Measurements from ENCODE around the gene RALGPS1. TPM values are rescaled to one million over a fixed set of nuclear protein-coding genes. Genes with fewer than 3 reads are reported as not detected.

RALGPS1 gene
- total RNA-seq, 2 donors from 2014 or later = 7.6 to 18.5 TPM

DNA sequence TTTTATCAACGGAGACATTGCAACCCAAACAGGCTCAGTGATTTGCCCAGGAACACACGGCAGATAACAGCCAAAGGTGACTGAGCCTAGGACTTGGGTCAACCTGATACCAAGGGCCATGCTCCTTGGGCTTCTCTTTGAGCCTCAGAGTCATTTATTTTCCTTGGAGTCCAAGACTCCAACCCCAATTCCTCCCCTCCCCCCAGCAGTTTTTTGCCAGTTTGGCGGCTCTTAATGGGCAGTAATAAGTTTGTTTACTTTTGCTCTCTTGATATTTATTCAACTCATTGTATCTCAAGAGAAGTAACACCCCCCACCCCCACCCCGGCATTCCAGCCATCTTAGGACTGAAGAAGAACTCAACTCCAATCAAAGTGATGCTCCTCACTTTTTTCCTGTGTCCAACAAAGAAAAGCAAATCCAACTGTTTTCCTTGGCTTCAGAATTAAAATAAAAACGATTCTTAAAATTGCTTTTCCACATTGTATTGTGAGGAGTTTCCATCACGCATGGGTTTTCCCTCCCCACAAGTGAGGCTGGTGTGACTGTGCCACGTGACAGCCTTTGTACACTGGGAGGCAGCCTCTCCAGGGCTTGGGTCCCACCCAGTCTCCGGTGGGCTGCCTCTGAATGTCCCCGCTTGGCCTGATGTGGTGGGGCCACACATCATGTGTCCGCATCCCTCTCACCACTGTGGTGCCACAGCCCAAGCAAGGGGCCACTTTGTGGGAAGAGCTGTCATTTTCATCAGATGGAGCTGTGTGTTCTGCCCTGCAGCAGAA, 198.8 kb downstream of the RALGPS1 start:
- no peak overlapping the region for H3K27ac ChIP-seq
- TF ChIP-seq, protein P1, sequence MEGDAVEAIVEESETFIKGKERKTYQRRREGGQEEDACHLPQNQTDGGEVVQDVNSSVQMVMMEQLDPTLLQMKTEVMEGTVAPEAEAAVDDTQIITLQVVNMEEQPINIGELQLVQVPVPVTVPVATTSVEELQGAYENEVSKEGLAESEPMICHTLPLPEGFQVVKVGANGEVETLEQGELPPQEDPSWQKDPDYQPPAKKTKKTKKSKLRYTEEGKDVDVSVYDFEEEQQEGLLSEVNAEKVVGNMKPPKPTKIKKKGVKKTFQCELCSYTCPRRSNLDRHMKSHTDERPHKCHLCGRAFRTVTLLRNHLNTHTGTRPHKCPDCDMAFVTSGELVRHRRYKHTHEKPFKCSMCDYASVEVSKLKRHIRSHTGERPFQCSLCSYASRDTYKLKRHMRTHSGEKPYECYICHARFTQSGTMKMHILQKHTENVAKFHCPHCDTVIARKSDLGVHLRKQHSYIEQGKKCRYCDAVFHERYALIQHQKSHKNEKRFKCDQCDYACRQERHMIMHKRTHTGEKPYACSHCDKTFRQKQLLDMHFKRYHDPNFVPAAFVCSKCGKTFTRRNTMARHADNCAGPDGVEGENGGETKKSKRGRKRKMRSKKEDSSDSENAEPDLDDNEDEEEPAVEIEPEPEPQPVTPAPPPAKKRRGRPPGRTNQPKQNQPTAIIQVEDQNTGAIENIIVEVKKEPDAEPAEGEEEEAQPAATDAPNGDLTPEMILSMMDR (IDR thresholded peaks at IDR 0.05) = no peak
- no peak for ATAC-seq (ENCODE audit: insufficient number of reproducible peaks, low FRiP score, low read depth)

DNA sequence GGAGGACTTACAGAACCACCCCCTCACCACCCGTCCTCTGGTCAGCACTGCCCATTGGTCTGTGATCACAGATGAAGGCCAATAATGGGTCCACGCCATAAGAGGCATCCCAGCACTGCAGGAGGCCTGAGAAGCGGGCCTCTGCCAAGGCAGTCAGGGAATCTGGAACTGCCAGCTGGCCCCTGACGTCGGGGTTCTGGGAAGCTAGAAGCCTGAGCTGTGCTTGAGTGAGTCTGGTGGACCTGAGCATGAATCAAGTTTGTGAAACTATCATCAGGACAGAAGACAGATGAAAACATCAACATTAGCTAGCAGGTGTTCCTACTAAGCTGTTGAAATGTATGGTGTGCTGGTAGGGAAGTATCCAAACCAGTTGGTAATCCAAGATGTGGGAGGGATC, 200.0 kb downstream of the RALGPS1 start:
- Histone ChIP-seq H3K9me3 (no peaks in the 10 kb centered on the region), H3K27me3 (replicated peaks; ENCODE audit: insufficient read depth) (no peaks in the 10 kb centered on the region), H3K36me3 (no peaks in the 10 kb centered on the region), H3K27ac (no peak overlapping the region), H3K4me3 (no peak overlapping the region), H3K4me1 (ENCODE audit: control insufficient read depth in 1 of 2, low read depth in 2 of 2) (peaks cover 6 to 17% of the 10 kb centered on the region in 2 donors)
- ATAC-seq (ENCODE audit: insufficient number of reproducible peaks, low FRiP score, low read depth) (no peak), DNase-seq (ENCODE audit: low spot score) (no peak)
- TF ChIP-seq, protein P1 (IDR thresholded peaks at IDR 0.05) = no peak

More for the DNA sequence above, 198.8 kb downstream of the RALGPS1 start:
- no peaks in the 10 kb centered on the region for H3K27me3 ChIP-seq (replicated peaks; ENCODE audit: insufficient read depth)
- H3K9me3 ChIP-seq = no peaks in the 10 kb centered on the region
- no peaks in the 10 kb centered on the region for H3K36me3 ChIP-seq
- no peak for DNase-seq (ENCODE audit: low spot score)
- no peak overlapping the region for H3K4me3 ChIP-seq
- peaks cover 6 to 17% of the 10 kb centered on the region in 2 donors for H3K4me1 ChIP-seq (ENCODE audit: control insufficient read depth in 1 of 2, low read depth in 2 of 2)

DNA sequence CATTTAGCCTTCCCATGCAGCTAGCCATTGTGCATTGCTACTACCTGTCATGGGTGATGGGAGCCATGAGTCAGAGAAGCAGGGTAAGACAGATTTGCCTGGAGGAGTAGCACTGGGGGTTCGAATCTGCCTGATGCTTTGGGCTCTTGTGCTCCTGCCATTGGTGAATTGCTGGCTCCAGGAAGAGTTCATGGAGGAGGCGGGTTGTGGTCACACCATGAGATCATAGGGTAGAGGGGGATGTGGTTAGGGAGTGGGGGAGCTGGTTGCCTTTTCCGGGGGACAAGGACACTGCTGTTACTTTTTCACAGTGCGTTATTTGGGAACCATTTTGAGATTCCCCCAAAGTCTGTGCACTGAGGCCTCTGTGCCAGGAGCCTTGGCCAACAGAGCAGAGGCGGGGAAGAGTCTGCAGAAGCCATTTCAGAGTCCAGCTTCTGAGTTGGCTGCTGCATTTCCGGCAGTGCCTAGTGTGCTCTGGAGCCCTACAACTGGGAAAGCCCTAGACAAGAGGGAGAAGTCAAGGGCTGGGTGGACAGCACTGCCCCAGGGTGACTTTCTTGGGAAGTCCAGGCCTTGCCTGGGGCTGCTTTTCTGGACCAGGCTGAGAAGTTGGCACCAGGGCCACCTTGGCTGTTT, 201.6 kb downstream of the RALGPS1 start:
- TF ChIP-seq, protein P1 (IDR thresholded peaks at IDR 0.05) = no peak
- Histone ChIP-seq H3K27me3 (replicated peaks; ENCODE audit: insufficient read depth) (no peaks in the 10 kb centered on the region), H3K36me3 (no peaks in the 10 kb centered on the region), H3K27ac (no peak overlapping the region), H3K9me3 (no peaks in the 10 kb centered on the region), H3K4me3 (no peak overlapping the region), H3K4me1 (ENCODE audit: control insufficient read depth in 1 of 2, low read depth in 2 of 2) (peaks cover 6 to 31% of the 10 kb centered on the region in 2 donors)
- ATAC-seq (ENCODE audit: insufficient number of reproducible peaks, low FRiP score, low read depth) (no peak), DNase-seq (ENCODE audit: low spot score) (no peak)

DNA sequence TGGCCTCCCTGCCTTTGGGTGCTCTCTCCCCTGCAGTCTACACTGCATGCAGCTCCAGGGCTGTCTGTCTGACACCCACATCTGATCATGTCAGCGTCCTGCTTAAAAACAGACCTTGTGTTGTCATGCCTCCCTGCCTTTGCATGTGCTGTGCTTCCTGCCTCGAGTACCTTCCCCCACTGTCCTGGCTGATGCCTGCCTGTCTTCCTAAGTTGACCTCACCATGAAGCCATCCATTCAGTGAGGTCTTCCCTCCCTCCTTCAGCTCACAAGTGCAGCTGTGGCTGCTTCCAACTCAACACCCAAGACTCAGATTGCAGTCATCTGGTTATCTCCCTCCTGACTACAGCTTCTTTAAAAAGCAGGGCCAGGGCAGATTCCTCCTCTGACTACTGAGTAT, 202.4 kb downstream of the RALGPS1 start:
- ATAC-seq (ENCODE audit: insufficient number of reproducible peaks, low FRiP score, low read depth) (no peak), DNase-seq (ENCODE audit: low spot score) (no peak)
- Histone ChIP-seq H3K36me3 (no peaks in the 10 kb centered on the region), H3K9me3 (no peaks in the 10 kb centered on the region), H3K4me3 (no peak overlapping the region), H3K4me1 (ENCODE audit: control insufficient read depth in 1 of 2, low read depth in 2 of 2) (peaks cover 6 to 39% of the 10 kb centered on the region in 2 donors), H3K27me3 (replicated peaks; ENCODE audit: insufficient read depth) (no peaks in the 10 kb centered on the region), H3K27ac (no peak overlapping the region)
- TF ChIP-seq, protein P1 (IDR thresholded peaks at IDR 0.05) = no peak

DNA sequence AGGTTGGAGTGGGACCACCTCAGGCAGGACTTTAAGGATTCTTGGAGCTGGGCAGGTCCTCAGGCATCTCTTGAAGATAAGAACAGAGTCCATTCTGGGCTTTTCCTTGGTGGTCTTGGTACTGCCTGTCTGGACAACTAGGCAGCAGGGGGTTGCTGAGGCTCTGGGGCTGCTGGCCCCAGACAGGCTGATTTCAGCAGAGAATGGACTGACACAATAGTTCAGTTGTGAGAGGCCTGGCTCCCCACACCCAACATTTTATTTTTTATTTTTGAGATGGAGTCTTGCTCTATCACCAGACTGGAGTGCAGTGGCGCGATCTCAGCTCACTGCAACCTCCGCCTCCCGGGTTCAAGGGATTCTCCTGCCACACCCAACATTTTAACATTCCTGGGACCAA, 203.2 kb downstream of the RALGPS1 start:
- H3K4me3 ChIP-seq = no peak overlapping the region
- TF ChIP-seq, protein P1 (IDR thresholded peaks at IDR 0.05) = no peak
- H3K4me1 ChIP-seq (ENCODE audit: control insufficient read depth in 1 of 2, low read depth in 2 of 2) = peaks cover 6 to 35% of the 10 kb centered on the region in 2 donors
- H3K36me3 ChIP-seq = no peaks in the 10 kb centered on the region
- H3K27me3 ChIP-seq (replicated peaks; ENCODE audit: insufficient read depth) = no peaks in the 10 kb centered on the region
- DNase-seq (ENCODE audit: low spot score) (no peak), ATAC-seq (ENCODE audit: insufficient number of reproducible peaks, low FRiP score, low read depth) (no peak)
- no peaks in the 10 kb centered on the region for H3K9me3 ChIP-seq
- H3K27ac ChIP-seq = no peak overlapping the region
